ENCODE results near the gene BMS1.
"Not testable (repeated sequence)": the region's sequence is repeated elsewhere in the genome, so short reads cannot be mapped to it uniquely, and the experiment has no call there.

GRCh38 chr10:42844810-42845209, 62.2 kb downstream of the BMS1 start:
- TF ChIP-seq CTCF (IDR thresholded peaks at IDR 0.05; ENCODE audit: low read depth, low read length); POLR2A (IDR thresholded peaks at IDR 0.05; ENCODE audit: extremely low read depth, insufficient read length); MYC (IDR thresholded peaks at IDR 0.05; ENCODE audit: low read depth, low read length): not testable (repeated sequence)
- TF ChIP-seq, protein P1, sequence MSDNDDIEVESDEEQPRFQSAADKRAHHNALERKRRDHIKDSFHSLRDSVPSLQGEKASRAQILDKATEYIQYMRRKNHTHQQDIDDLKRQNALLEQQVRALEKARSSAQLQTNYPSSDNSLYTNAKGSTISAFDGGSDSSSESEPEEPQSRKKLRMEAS (IDR thresholded peaks at IDR 0.05; ENCODE audit: low read depth, low read length) = not testable (repeated sequence)
